ENCODE results near the gene SASH1.

GRCh38 chr6:148379481-148379880 is 36.8 kb downstream of the SASH1 start:
- TF ChIP-seq EZH2 (IDR thresholded peaks at IDR 0.05; ENCODE audit: borderline replicate concordance) (no peak), CTCF (IDR thresholded peaks at IDR 0.05; ENCODE audit: poor library complexity) (no peak)
